Right atrium auricular region (tissue), 2 donors: ENCODE measurements around the gene HIPK2. TPM values are rescaled to one million over a fixed set of nuclear protein-coding genes. Genes with fewer than 3 reads are reported as not detected.
A peak's percentile ranks its signal among the peaks of the same experiment; 100 is the strongest.

Experiments
- DNase-seq: peaks from one replicate; pipeline ENCODE4 v3.0.0-alpha.2; 2019; ENCODE audit warnings: low spot score
- H3K27ac ChIP-seq, 2 donors: fragments of 200-600 bp; sonication (generic); 1 replicate in 1 of 2; 2 replicates in 1 of 2; pipeline ENCODE4 v1.5.1; 2016 to 2019
- H3K27me3 ChIP-seq, 2 donors: fragments of 200-600 bp; sonication (generic); one replicate each; pipeline versions ENCODE4 v1.5.1 to v1.6.0; 2017 to 2019
- H3K36me3 ChIP-seq: fragments of 200-600 bp; sonication (generic); one replicate; pipeline ENCODE4 v1.5.1; 2016
- H3K4me1 ChIP-seq, 2 donors: fragments of 200-600 bp; sonication (generic); one replicate each; pipeline versions ENCODE4 v1.5.1 to v1.6.0; 2017 to 2019
- H3K4me3 ChIP-seq, 2 donors: fragments of 200-600 bp; sonication (generic); 1 replicate in 1 of 2; 2 replicates in 1 of 2; pipeline ENCODE4 v1.5.1; 2017 to 2019; ENCODE audit warnings: mild to moderate bottlenecking in 1 of 2, moderate library complexity in 1 of 2
- H3K9me3 ChIP-seq, 2 donors: fragments of 200-600 bp; sonication (generic); one replicate each; pipeline ENCODE4 v1.5.1; 2019
- CTCF ChIP-seq, 2 donors: fragments of 200-600 bp; sonication (generic); IDR thresholded peaks; one replicate each; pipeline ENCODE4 v1.5.1; 2019; ENCODE audit warnings: antibody characterized with exemption in 2 of 2
- total RNA-seq, 2 donors: library from RNA; depleted of rRNA; stranded (reverse); fragments of >200 nt; gene quantifications; one replicate each; pipeline ENCODE4 v1.1.0, GENCODE V29; 2016

The HIPK2 gene
- total RNA-seq, 2 donors from 2014 or later = 87.0 to 131 TPM

GRCh38 chr7:139695588-139695987, 82.2 kb downstream of the HIPK2 start:
- peaks cover 0 to 52% of the 10 kb centered on the region in 2 donors for H3K4me1 ChIP-seq
- peak overlapping the region in 1 of 2 donors; percentile 4 for H3K27ac ChIP-seq
- DNase-seq = no peak
- H3K36me3 ChIP-seq = peaks cover 10% of the 10 kb centered on the region
- no peak overlapping the region for H3K4me3 ChIP-seq
- no peaks in the 10 kb centered on the region for H3K27me3 ChIP-seq
- no peaks in the 10 kb centered on the region for H3K9me3 ChIP-seq
- no peak for TF ChIP-seq CTCF (IDR thresholded peaks at IDR 0.05)

- Histone ChIP-seq H3K27me3 (no peaks in the 10 kb centered on the region), H3K27ac (no peak overlapping the region), H3K9me3 (no peaks in the 10 kb centered on the region), H3K4me3 (no peak overlapping the region), H3K4me1 (peaks cover 0 to 53% of the 10 kb centered on the region in 2 donors), H3K36me3 (peaks cover 16% of the 10 kb centered on the region)
- TF ChIP-seq CTCF (IDR thresholded peaks at IDR 0.05) = no peak
- DNase-seq = no peak
Observed at GRCh38 chr7:139695051-139695450, 82.7 kb downstream of the HIPK2 start.

GRCh38 chr7:139694389-139694676, 83.5 kb downstream of the HIPK2 start:
- no peak for DNase-seq
- Histone ChIP-seq H3K27ac (no peak overlapping the region), H3K27me3 (no peaks in the 10 kb centered on the region), H3K36me3 (peaks cover 22% of the 10 kb centered on the region), H3K4me1 (peaks cover 0 to 47% of the 10 kb centered on the region in 2 donors), H3K9me3 (no peaks in the 10 kb centered on the region), H3K4me3 (no peak overlapping the region)
- no peak for TF ChIP-seq CTCF (IDR thresholded peaks at IDR 0.05)

- Histone ChIP-seq H3K4me1 (peaks cover 0 to 46% of the 10 kb centered on the region in 2 donors), H3K27me3 (no peaks in the 10 kb centered on the region), H3K36me3 (peaks cover 27% of the 10 kb centered on the region), H3K9me3 (no peaks in the 10 kb centered on the region), H3K4me3 (no peak overlapping the region), H3K27ac (no peak overlapping the region)
- no peak for DNase-seq
- no peak for TF ChIP-seq CTCF (IDR thresholded peaks at IDR 0.05)
Observed at GRCh38 chr7:139693651-139694388, 84.0 kb downstream of the HIPK2 start.

GRCh38 chr7:139692723-139693122, 85.1 kb downstream of the HIPK2 start:
- Histone ChIP-seq H3K9me3 (no peaks in the 10 kb centered on the region), H3K4me1 (peaks cover 0 to 57% of the 10 kb centered on the region in 2 donors), H3K4me3 (no peak overlapping the region), H3K27me3 (no peaks in the 10 kb centered on the region), H3K36me3 (peaks cover 27% of the 10 kb centered on the region), H3K27ac (no peak overlapping the region)
- no peak for DNase-seq
- TF ChIP-seq CTCF (IDR thresholded peaks at IDR 0.05) = no peak

GRCh38 chr7:139691253-139691781, 86.5 kb downstream of the HIPK2 start:
- Histone ChIP-seq H3K9me3 (no peaks in the 10 kb centered on the region), H3K27ac (peak overlapping the region; percentile 74 to 79), H3K4me1 (peaks cover 0 to 49% of the 10 kb centered on the region in 2 donors), H3K36me3 (peaks cover 25% of the 10 kb centered on the region), H3K4me3 (no peak overlapping the region), H3K27me3 (no peaks in the 10 kb centered on the region)
- TF ChIP-seq CTCF (IDR thresholded peaks at IDR 0.05) = no peak
- DNase-seq = no peak
